ENCODE data around the gene FEM1B. TPM values are rescaled to one million over a fixed set of nuclear protein-coding genes. Genes with fewer than 3 reads are reported as not detected.

Gene FEM1B
- total RNA-seq, 1 donor from 2014 or later: 47.0 TPM

GRCh38 chr15:68259883-68260282 lies 17.7 kb upstream of the FEM1B start:
- no peak for DNase-seq

DNA sequence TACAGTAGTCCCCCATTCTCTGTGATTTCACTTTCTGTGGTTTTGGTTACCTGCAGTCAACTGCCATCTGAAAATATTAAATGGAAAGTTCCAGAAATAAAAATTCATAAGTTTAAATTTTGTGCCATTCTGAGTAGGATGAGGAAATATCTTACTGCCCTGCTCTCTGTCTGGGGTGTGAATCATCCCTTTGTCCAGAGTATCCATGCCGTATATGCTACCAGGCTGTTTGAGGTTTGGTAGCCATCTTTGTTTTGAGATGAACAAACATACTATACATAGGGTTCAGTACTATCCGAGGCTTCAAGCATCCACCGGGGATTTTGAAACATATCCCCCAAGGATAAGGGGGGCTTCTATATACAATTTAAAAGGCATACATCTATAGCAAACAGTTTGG lies 16.3 kb upstream of the FEM1B start:
- DNase-seq: no peak

- DNase-seq: no peak
Observed at GRCh38 chr15:68261980-68262379, 15.6 kb upstream of the FEM1B start.

DNA sequence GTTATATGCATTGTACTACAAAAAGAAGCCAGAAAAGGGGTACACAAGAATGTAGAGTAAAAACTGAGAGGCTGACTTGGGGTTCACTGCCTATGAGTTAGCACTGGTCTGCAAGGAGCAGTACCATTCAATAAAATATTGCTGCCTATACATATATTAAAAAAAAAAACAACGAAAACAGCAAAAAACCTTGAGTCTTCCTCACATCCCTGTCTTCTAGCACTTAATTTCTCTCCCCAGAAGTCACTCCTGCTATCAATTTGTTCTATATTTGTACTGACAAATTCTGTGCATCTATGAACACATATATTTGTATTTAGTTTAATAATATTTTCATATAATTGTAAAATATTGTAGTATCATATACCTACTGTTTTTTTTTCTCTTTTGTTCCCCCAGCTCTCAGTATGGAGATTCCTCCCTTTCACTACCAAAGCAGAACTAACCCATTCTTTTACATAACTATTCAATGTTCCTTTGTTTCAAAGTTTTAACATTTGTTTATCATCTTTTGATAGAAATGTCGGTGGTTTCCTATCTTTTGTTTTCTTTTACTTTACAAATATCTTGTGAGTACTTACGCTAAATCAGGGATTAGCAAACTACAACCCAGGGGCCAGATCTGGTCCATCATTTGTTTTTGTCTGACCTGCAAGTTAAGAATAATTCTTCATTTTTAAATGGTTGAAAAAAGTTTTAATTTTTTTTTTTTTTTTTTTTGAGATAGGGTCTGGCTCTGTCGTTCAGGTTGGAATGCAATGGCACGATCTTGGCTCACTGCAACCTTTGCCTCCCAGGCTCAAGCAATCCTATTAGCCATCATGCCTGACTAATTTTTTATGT lies 14.8 kb upstream of the FEM1B start:
- DNase-seq: no peak

DNA sequence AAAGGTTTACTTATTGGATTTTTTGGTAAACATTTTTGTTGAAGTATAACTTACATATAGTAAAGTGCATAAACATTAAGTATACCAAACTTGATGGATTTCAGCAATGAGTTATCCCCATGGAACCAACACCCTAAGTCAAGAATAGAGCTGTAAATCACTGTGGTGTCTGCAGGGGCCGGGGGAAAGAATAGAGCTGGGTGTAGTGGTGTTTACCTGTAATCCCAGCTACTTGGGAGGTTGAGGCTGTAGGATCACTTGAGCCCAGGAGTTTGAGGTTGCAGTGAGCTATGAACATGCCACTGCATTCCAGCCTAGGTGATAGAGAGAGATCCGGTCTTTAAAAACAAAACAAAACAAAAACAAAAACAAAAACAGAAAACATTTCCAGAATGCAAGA lies 13.3 kb upstream of the FEM1B start:
- no peak for DNase-seq

DNA sequence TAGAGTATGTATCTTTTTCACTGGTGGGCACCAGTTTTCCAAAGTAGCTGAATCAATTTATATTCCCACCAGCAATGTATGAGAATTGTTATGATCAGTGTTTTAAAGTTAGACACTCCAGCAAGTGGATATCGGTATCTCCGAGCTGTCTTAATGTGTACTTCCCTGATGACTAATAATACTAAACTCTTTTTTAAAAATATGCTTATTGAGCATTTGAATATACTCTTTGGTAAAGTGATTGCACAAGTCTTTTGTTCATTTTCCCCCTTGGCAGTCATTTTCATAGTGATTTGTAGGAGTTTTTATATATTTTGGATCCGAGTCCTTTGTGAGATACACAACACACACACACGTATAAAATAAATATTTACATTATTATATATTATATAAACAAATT lies 12.5 kb upstream of the FEM1B start:
- DNase-seq: no peak

GRCh38 chr15:68265674-68266073 lies 11.9 kb upstream of the FEM1B start:
- DNase-seq: no peak

GRCh38 chr15:68268405-68268804 lies 9.1 kb upstream of the FEM1B start:
- DNase-seq: no peak

- peak; percentile 33 for DNase-seq
Observed at GRCh38 chr15:68271854-68272471, 5.6 kb upstream of the FEM1B start.

DNA sequence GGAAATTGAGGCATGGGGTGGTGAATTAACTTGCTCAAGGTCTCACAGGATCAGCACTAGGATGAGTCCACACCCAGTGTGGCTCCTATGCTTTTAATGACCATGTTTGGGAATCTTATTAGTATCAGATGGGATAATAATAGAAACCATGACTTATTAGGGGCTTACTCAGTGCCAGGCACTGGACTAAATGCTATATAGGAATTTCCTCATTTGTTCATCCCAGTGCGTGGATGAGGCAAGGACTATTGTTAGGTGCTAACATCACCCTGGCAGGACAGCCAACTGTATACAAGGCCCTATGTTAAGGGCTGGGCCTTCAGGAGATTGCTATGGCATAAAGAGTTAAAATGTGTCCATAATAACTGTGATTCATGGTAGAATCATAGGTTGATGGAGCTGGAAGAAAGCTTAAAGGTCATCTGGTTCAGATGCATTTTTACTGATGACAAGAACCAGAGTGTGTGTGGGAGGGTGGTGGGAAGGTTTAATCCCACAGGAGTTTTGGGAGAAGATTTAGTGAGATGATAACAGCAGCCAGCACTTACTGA lies 4.7 kb upstream of the FEM1B start:
- DNase-seq: peak; percentile 55

DNA sequence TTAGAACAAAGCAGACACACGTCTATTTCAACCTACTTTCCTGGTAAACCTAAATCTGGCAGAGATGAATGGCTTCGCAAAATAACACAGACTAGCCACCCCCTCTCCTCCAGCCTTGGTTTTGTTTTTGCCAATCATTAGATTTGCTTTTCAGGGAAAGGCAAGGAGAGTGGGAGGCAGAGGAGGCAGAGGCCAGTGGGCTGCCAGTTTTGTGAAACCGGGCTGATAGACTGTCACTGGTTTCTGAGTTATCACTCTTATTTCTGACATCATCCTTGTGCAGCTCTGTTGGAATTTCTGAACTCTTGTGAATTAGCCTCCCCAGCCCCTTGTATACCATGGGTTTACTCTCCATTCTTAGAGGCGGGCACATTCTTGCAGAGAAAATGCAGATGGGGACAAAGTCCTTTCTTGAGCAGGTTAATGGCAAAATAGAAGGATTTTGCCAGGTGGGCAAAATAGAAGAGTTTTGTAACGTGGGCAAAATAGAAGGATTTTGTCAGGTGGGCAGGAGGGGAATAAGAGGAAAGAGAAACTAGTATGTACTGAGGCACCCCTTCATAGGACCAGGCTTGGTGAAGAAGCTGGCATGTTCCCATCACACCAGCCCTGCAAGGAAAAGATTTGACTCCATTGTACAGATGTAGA lies 3.2 kb upstream of the FEM1B start:
- no peak for DNase-seq

GRCh38 chr15:68275165-68275746 lies 2.3 kb upstream of the FEM1B start:
- no peak for DNase-seq

DNA sequence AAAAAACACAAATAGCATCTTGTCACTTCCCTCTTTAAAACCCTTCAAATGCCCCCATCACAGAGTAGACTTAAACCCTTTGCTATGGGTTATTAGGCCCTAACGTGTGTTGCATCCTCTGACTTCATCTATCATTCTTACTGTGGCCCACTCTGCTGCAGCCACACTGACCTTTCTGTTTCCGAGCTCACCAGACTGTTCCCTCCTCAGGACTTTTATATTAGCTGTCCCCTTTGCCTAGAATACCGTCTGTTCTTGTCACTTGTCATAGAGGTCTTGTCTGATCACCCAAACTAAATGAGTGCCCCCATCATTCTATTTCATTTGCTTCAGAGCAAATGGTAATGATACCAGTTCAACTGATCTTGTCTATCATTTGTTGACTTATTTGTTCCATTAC lies 877 bp upstream of the FEM1B start:
- DNase-seq: no peak

- peak; percentile 73 for DNase-seq
Observed at GRCh38 chr15:68277131-68277602, 378 bp upstream of the FEM1B start.

GRCh38 chr15:68278345-68278594 lies 725 bp downstream of the FEM1B start:
- DNase-seq: peak; percentile 83

GRCh38 chr15:68278595-68279405 lies 1.3 kb downstream of the FEM1B start:
- DNase-seq: peak; percentile 41

DNA sequence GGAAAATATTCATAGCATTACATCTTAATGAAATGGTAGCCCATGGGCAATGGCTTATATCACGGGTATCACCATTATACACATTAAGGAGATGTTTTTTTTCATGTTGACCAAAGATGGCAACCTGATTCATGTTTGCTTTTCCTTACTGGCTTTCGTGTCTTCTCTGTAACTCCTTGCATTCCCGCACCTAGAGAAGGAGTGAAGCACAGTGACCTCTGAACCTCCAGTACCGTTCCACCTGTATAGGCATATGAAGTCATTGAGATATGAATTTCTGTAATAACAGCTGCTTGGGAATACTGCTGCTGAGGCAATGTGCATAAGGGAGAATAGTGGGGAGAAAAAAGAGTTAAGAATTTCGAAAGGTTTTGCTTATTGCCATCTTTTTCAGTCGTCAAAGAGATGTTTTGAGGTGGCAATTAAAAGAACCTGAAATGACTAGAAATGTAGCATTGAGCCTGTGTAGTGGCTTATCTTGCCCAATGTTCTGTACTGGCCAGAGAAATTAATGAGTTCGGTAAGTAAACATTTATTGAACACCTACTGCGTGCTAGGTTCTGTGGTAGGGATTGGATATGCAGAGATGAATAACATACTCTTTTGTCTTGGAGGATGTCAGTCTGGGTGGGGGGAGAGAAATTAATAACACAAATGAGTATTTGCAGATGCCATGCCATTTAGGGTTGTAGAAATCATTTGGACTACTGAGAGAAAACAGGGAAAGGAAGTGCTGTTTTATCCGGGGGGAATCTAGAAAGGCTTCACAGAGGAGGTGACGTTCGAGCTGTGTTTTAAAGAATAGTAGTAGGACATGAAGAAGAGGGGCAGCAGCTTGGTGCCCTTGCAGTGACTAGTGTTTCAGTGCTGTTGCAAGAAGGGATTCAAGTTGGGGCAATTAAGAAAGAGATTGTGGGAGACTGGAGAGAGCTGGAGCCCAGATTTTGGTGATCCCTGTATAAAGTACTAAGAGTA lies 2.5 kb downstream of the FEM1B start:
- no peak for DNase-seq

- DNase-seq: peak; percentile 40
Observed at GRCh38 chr15:68281008-68281407, 3.5 kb downstream of the FEM1B start.

DNA sequence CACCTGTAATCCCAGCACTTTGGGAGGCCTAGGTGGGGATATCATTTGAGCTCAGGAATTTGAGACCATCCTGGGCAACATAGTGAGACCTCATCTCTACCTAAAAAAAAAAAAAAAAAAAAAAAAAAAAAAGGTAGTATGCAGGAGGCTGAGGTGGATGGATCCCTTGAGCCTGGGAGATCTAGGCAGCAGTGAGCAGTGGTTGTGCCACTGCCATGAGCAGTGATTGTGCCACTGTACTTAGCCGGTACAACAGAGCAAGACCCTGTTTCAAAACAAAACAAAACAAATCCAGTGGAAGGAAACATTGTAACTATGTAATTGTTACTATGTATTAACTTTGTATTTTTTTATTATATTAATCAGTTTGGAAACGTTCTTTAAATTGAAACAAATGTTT lies 5.9 kb downstream of the FEM1B start:
- DNase-seq: no peak

DNA sequence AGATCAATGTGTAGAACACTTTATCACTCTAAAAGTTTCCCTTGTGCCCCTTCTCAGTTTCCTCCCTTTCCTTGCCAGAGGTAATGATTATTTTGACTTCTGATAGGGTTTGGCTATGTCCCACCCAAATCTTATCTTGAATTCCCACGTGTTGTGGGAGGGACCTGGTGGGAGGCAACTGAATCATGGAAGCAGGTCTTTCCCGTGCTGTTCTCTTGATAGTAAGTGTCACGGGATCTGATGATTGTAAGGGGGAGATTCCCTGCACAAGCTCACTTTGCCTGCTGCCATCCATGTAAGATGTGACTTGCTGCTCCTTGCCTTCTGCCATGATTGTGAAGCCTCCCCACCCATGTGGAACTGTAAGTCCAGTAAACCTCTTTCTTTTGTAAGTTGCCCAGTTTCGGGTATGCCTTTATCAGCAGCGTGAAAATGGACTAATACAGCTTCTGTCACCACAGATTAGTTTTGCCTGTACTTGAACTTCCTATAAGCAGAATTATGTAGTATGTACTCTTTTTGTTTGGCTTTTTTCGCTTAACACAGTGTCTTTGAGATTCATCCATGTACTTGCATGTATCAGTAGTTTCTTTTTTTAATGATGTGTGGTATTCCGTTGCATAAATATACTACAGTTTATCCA lies 7.2 kb downstream of the FEM1B start:
- DNase-seq: no peak
